GM18519 (cell line): ENCODE results near the gene COMMD9.

Source experiments
- ATAC-seq: cut with Tn5 transposase; IDR thresholded peaks from one replicate; pipeline ENCODE4 v1.9.1; 2021; ENCODE audit warnings: mild to moderate bottlenecking, moderate library complexity; ENCODE audit not compliant: unreplicated experiment, low FRiP score

COMMD9 gene

GRCh38 chr11:36261094-36261493 lies 28.1 kb downstream of the COMMD9 start:
- ATAC-seq = no peak

GRCh38 chr11:36258730-36259360 lies 30.4 kb downstream of the COMMD9 start:
- ATAC-seq = no peak

GRCh38 chr11:36257351-36257750 lies 31.9 kb downstream of the COMMD9 start:
- ATAC-seq = no peak

- no peak for ATAC-seq
Observed at GRCh38 chr11:36254713-36255112, 34.5 kb downstream of the COMMD9 start.

- ATAC-seq = no peak
Observed at GRCh38 chr11:36253238-36253637, 36.0 kb downstream of the COMMD9 start.

GRCh38 chr11:36251823-36252222 lies 37.4 kb downstream of the COMMD9 start:
- no peak for ATAC-seq

- ATAC-seq = no peak
Observed at GRCh38 chr11:36249246-36249645, 40.0 kb downstream of the COMMD9 start.

GRCh38 chr11:36248436-36248835 lies 40.8 kb downstream of the COMMD9 start:
- no peak for ATAC-seq

- ATAC-seq = no peak
Observed at GRCh38 chr11:36247493-36247892, 41.7 kb downstream of the COMMD9 start.

GRCh38 chr11:36243641-36244040 lies 45.6 kb downstream of the COMMD9 start:
- ATAC-seq = no peak

- ATAC-seq = no peak
Observed at GRCh38 chr11:36241497-36241896, 47.7 kb downstream of the COMMD9 start.

- ATAC-seq = no peak
Observed at GRCh38 chr11:36240801-36241200, 48.4 kb downstream of the COMMD9 start.

GRCh38 chr11:36240173-36240572 lies 49.1 kb downstream of the COMMD9 start:
- no peak for ATAC-seq

GRCh38 chr11:36239636-36240035 lies 49.6 kb downstream of the COMMD9 start:
- no peak for ATAC-seq

GRCh38 chr11:36238881-36239280 lies 50.3 kb downstream of the COMMD9 start:
- no peak for ATAC-seq

GRCh38 chr11:36238036-36238631 lies 51.1 kb downstream of the COMMD9 start:
- ATAC-seq = no peak

- ATAC-seq = no peak
Observed at GRCh38 chr11:36237391-36237790, 51.8 kb downstream of the COMMD9 start.

GRCh38 chr11:36235750-36236149 lies 53.5 kb downstream of the COMMD9 start:
- no peak for ATAC-seq

GRCh38 chr11:36234825-36235224 lies 54.4 kb downstream of the COMMD9 start:
- no peak for ATAC-seq

GRCh38 chr11:36233204-36233603 lies 56.0 kb downstream of the COMMD9 start:
- no peak for ATAC-seq

- ATAC-seq = no peak
Observed at GRCh38 chr11:36230779-36231699, 58.2 kb downstream of the COMMD9 start.
